Esophagus squamous epithelium (tissue), 5 donors: Measurements from ENCODE around the gene EPHA8. TPM values are rescaled to one million over a fixed set of nuclear protein-coding genes. Genes with fewer than 3 reads are reported as not detected.
A peak's percentile ranks its signal among the peaks of the same experiment; 100 is the strongest.

Source experiments
- DNase-seq: peaks from one replicate; lab custom pipeline; 2025; lab: John Stamatoyannopoulos, UW
- H3K27ac ChIP-seq, 4 donors: fragments of 200-600 bp; sonication (generic); one replicate each; pipeline ENCODE4 v1.5.1; 2016 to 2019; ENCODE audit warnings: mild to moderate bottlenecking in 1 of 4
- H3K27me3 ChIP-seq, 4 donors: fragments of 200-600 bp; sonication (generic); 1 replicate in 3 of 4; 2 replicates in 1 of 4; pipeline versions ENCODE4 v1.5.1 to v1.6.0; 2017 to 2021; ENCODE audit warnings: antibody characterized with exemption in 1 of 4
- H3K36me3 ChIP-seq, 3 donors: fragments of 200-600 bp; sonication (generic); one replicate each; pipeline ENCODE4 v1.5.1; 2016 to 2019
- H3K4me1 ChIP-seq, 3 donors: fragments of 200-600 bp; sonication (generic); one replicate each; pipeline ENCODE4 v1.5.1; 2017 to 2019
- H3K4me3 ChIP-seq, 4 donors: fragments of 200-600 bp; sonication (generic); 1 replicate in 3 of 4; 2 replicates in 1 of 4; pipeline ENCODE4 v1.5.1; 2016 to 2019; ENCODE audit warnings: mild to moderate bottlenecking in 2 of 4, moderate library complexity in 1 of 4
- H3K9me3 ChIP-seq, 3 donors: fragments of 200-600 bp; sonication (generic); one replicate each; pipeline ENCODE4 v1.5.1; 2016 to 2019
- CTCF ChIP-seq, 6 experiments: fragments of 450-650 bp in 4 of 6; fragments of 200-600 bp in 2 of 6; sonication (generic) in 2 of 6; IDR thresholded peaks; one replicate each; pipeline ENCODE4 v1.5.1; 2016 to 2019; ENCODE audit warnings: antibody characterized with exemption in 6 of 6, mild to moderate bottlenecking in 4 of 6, moderate library complexity in 4 of 6
- POLR2A ChIP-seq, 4 donors: fragments of 450-650 bp; IDR thresholded peaks; one replicate each; pipeline ENCODE4 v1.6.1; 2017; ENCODE audit warnings: antibody characterized with exemption in 4 of 4, mild to moderate bottlenecking in 4 of 4, moderate library complexity in 3 of 4
- WGBS, 2 donors: methylation state at CpG; one replicate each; pipeline ENCODE4 v1.1.5; 2018; 5-methylcytosine and 5-hydroxymethylcytosine counted together
- intact Hi-C: fragments of 100-400 bp; cut with DNase I; formaldehyde crosslinking; loops from one replicate; pipeline ENCODE4 v1.15.0; 2022
- total RNA-seq, 4 donors: library from RNA; depleted of rRNA; stranded (reverse); fragments of >200 nt; gene quantifications; one replicate each; pipeline ENCODE4 v1.1.0, GENCODE V29; 2016
- donor health status: DM: yes; HTN: yes; CAD: no.

The EPHA8 gene
- total RNA-seq, 4 donors from 2014 or later = 0.19 to 0.44 TPM; not detected in 2

DNA sequence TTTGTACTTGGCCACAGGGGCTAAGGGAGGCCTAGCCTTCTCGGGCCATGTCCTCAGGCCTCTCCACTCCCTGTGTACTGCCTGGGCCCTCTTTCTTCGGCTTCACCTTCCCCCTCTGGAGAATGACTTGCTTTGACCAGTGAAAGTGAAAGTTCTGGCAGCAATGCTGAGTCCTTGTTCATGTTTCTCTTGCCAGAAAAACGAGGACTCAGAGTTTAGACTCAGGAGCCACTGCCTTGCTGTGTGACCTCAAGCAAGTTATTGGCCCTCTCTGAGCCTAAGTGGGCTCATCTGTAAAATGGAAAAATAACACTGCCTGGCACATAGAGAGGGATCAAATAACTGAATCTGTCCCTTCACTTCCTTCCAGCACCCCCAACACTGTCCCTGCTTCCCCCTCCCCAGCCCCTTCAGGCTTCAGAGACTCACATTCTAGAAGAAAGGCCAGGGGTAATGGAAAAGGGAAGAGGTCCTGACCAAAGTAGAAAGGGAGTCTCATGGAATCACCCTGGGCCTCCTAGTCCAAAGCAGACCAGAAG is 74.7 kb downstream of the EPHA8 start:
- TF ChIP-seq CTCF (IDR thresholded peaks at IDR 0.05) (no peak), POLR2A (IDR thresholded peaks at IDR 0.05) (no peak)
- 30 to 40% methylated on average over 3 of the region's 3 CpGs for WGBS, 2 donors

DNA sequence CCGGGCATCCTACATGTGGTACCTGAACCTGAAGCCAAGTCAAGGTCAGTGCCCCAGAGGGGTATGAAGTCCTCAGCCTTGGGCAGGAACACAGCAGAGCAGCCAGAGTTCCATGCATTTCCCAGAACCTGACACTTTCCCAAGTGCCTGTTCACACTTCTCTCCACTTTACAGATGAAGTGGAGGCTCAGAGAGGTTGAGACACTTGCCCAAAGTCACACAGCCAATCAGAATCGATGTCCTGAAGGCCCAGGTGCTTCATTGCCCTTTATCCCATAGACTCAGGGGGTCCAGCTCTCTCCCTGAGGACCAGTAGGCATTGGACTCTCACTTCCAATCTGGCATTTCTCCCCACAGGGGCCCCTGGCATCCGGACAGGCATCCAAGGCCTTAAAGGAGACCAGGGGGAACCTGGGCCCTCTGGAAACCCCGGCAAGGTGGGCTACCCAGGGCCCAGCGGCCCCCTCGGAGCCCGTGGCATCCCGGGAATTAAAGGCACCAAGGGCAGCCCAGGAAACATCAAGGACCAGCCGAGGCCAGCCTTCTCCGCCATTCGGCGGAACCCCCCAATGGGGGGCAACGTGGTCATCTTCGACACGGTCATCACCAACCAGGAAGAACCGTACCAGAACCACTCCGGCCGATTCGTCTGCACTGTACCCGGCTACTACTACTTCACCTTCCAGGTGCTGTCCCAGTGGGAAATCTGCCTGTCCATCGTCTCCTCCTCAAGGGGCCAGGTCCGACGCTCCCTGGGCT is 75.4 kb downstream of the EPHA8 start:
- peak overlapping the region in 2 of 4 donors; percentile 11 to 42 for H3K4me3 ChIP-seq
- no peaks in the 10 kb centered on the region for H3K9me3 ChIP-seq
- DNase-seq = no peak
- WGBS, 2 donors = 76% methylated on average over 19 of the region's 23 CpGs; no CpG with 5 or more reads in 1 of the 2 donors
- H3K27me3 ChIP-seq = peaks cover 0 to 93% (median 0%) of the 10 kb centered on the region in 4 donors
- intact Hi-C loops = no loop called here
- no peaks in the 10 kb centered on the region for H3K36me3 ChIP-seq
- H3K4me1 ChIP-seq = peaks cover 3 to 9% (median 3%) of the 10 kb centered on the region in 3 donors
- TF ChIP-seq CTCF (IDR thresholded peaks at IDR 0.05) = no peak
- no peak for TF ChIP-seq POLR2A (IDR thresholded peaks at IDR 0.05)
- no peak overlapping the region for H3K27ac ChIP-seq

More for the DNA sequence above, 74.7 kb downstream of the EPHA8 start:
- Histone ChIP-seq H3K9me3 (no peaks in the 10 kb centered on the region), H3K4me3 (peak overlapping the region in 3 of 4 donors; percentile 10 to 42 (median 31)), H3K27me3 (peaks cover 0 to 93% (median 0%) of the 10 kb centered on the region in 4 donors), H3K27ac (peak overlapping the region in 1 of 4 donors; percentile 9), H3K4me1 (peaks cover 3 to 9% (median 3%) of the 10 kb centered on the region in 3 donors), H3K36me3 (no peaks in the 10 kb centered on the region)
- intact Hi-C loops = no loop called here
- no peak for DNase-seq

DNA sequence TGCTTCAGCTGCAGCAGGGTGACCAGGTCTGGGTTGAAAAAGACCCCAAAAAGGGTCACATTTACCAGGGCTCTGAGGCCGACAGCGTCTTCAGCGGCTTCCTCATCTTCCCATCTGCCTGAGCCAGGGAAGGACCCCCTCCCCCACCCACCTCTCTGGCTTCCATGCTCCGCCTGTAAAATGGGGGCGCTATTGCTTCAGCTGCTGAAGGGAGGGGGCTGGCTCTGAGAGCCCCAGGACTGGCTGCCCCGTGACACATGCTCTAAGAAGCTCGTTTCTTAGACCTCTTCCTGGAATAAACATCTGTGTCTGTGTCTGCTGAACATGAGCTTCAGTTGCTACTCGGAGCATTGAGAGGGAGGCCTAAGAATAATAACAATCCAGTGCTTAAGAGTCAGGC is 76.0 kb downstream of the EPHA8 start:
- TF ChIP-seq POLR2A (IDR thresholded peaks at IDR 0.05) (no peak), CTCF (IDR thresholded peaks at IDR 0.05) (no peak)
- Histone ChIP-seq H3K4me1 (peaks cover 3 to 9% (median 3%) of the 10 kb centered on the region in 3 donors), H3K36me3 (no peaks in the 10 kb centered on the region), H3K27ac (no peak overlapping the region), H3K4me3 (peak overlapping the region in 2 of 4 donors; percentile 11 to 42), H3K27me3 (peaks cover 0 to 93% (median 0%) of the 10 kb centered on the region in 4 donors), H3K9me3 (no peaks in the 10 kb centered on the region)
- intact Hi-C loops = no loop called here
- WGBS, 2 donors = 10 to 16% methylated on average over 3 to 5 of the region's 8 CpGs
- DNase-seq = no peak

GRCh38 chr1:22641247-22641646 is 78.0 kb downstream of the EPHA8 start:
- H3K4me1 ChIP-seq = peaks cover 3 to 9% (median 3%) of the 10 kb centered on the region in 3 donors
- H3K27ac ChIP-seq = no peak overlapping the region
- H3K9me3 ChIP-seq = no peaks in the 10 kb centered on the region
- no peaks in the 10 kb centered on the region for H3K36me3 ChIP-seq
- no peak for DNase-seq
- no peak overlapping the region for H3K4me3 ChIP-seq
- WGBS, 2 donors = 54 to 57% methylated on average over 6 to 7 of the region's 8 CpGs
- no peak for TF ChIP-seq CTCF (IDR thresholded peaks at IDR 0.05)
- no peak for TF ChIP-seq POLR2A (IDR thresholded peaks at IDR 0.05)
- intact Hi-C loops = loop anchor here (10.0 kb wide), 1 partner anchor 116 kb away; no protein-coding TSS in a partner anchor
- H3K27me3 ChIP-seq = peaks cover 0 to 77% (median 0%) of the 10 kb centered on the region in 4 donors
